ENCODE data around the gene DNASE1L1.

DNA sequence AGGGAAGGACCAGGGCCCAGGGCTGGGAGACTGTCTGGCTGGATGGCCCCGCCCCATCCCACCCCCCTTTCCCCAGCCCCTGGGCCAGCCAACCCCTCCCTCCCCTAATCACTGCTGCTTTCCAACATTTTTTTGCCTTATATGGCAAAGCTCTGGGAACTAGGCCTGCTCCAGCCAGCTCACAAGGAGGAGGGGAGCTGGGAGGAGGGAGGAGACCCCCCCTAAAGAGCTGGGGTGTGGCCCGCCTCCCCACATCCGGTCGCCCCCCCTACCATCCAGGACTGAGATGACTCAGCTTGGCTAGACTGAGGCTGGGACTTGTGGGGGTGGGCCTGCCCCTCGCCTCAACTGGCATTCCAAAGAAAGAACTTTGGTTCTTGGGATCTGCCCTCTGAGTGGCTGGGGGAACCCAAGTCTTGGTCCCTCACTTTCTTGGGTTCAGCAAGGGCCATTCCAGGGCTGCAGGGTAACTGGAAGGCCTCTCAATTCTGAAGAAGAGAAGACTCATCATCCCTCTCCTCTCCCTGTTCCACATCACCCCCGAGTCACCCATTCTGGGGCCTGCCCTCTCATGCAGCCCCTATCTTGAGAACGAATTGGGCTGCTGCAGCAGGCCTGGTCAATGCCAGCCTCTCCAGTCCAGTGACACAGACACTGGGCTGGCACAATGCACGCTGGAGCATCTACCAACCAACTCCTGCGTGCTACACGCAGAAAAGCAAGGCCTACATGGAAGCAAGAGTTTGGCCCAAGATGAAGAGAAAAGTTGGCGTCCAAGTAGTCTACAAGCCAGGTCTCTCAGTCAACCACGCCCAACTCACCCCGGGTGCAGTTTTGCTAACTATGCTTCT is 39.4 kb downstream of the DNASE1L1 start:
- TF ChIP-seq, protein P1, sequence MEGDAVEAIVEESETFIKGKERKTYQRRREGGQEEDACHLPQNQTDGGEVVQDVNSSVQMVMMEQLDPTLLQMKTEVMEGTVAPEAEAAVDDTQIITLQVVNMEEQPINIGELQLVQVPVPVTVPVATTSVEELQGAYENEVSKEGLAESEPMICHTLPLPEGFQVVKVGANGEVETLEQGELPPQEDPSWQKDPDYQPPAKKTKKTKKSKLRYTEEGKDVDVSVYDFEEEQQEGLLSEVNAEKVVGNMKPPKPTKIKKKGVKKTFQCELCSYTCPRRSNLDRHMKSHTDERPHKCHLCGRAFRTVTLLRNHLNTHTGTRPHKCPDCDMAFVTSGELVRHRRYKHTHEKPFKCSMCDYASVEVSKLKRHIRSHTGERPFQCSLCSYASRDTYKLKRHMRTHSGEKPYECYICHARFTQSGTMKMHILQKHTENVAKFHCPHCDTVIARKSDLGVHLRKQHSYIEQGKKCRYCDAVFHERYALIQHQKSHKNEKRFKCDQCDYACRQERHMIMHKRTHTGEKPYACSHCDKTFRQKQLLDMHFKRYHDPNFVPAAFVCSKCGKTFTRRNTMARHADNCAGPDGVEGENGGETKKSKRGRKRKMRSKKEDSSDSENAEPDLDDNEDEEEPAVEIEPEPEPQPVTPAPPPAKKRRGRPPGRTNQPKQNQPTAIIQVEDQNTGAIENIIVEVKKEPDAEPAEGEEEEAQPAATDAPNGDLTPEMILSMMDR (IDR thresholded peaks at IDR 0.05): no peak
- no peak for TF ChIP-seq EZH2 (IDR thresholded peaks at IDR 0.05)
